ENCODE results near the gene PARD3B.

- TF ChIP-seq CTCF (IDR thresholded peaks at IDR 0.05) (no peak), POLR2A (IDR thresholded peaks at IDR 0.05) (no peak)
Measured at GRCh38 chr2:205451901-205452512, 906.7 kb downstream of the PARD3B start.
